ENCODE results near the gene STX1B. TPM values are rescaled to one million over a fixed set of nuclear protein-coding genes. Genes with fewer than 3 reads are reported as not detected.

STX1B gene
- total RNA-seq, 3 donors from 2014 or later (not counting 1 experiment from before 2014, with no cell fraction given), result 0.14 to 1.6 (median 0.32) TPM

GRCh38 chr16:30951193-30951592 lies 59.2 kb downstream of the STX1B start:
- Histone ChIP-seq H3K27me3 (ENCODE audit: control insufficient read depth, insufficient read depth, low read length) (no peaks in the 10 kb centered on the region), H3K27ac (ENCODE audit: low read length) (no peak overlapping the region), H3K4me3 (ENCODE audit: low read length) (no peak overlapping the region), H3K36me3 (ENCODE audit: control insufficient read depth, insufficient read depth, low read length) (no peaks in the 10 kb centered on the region), H3K4me1 (ENCODE audit: control insufficient read depth, insufficient read depth, low read length) (peaks cover 32% of the 10 kb centered on the region), H3K9me3 (ENCODE audit: control insufficient read depth, insufficient read depth, low read length) (no peaks in the 10 kb centered on the region)
- H3K9me3 Mint-ChIP-seq, result no peaks in the 10 kb centered on the region
- peak overlapping the region in 1 of 2 donors; percentile 44 for H3K27ac Mint-ChIP-seq
- H3K4me1 Mint-ChIP-seq, result peaks cover 13 to 28% of the 10 kb centered on the region in 2 donors
- no peaks in the 10 kb centered on the region for H3K27me3 Mint-ChIP-seq (ENCODE audit: low read depth in 2 of 2)
- H3K36me3 Mint-ChIP-seq, result no peaks in the 10 kb centered on the region
- DNase-seq (no peak), ATAC-seq (no peak)
- WGBS (ENCODE audit: insufficient coverage), result 75% methylated on average over 1 of the region's 1 CpG
- intact Hi-C loops (cut with micrococcal nuclease), result no loop called here
- H3K4me3 Mint-ChIP-seq, result peak overlapping the region; percentile 49
- no peak for TF ChIP-seq CTCF (IDR thresholded peaks at IDR 0.05)

- Mint-ChIP-seq H3K9me3 (no peaks in the 10 kb centered on the region), H3K4me1 (peaks cover 10 to 28% of the 10 kb centered on the region in 2 donors), H3K27me3 (ENCODE audit: low read depth in 2 of 2) (no peaks in the 10 kb centered on the region), H3K27ac (peak overlapping the region; percentile 60 to 88), H3K36me3 (no peaks in the 10 kb centered on the region), H3K4me3 (peak overlapping the region; percentile 92)
- Histone ChIP-seq H3K27me3 (ENCODE audit: control insufficient read depth, insufficient read depth, low read length) (no peaks in the 10 kb centered on the region), H3K4me1 (ENCODE audit: control insufficient read depth, insufficient read depth, low read length) (peaks cover 32% of the 10 kb centered on the region), H3K36me3 (ENCODE audit: control insufficient read depth, insufficient read depth, low read length) (no peaks in the 10 kb centered on the region), H3K9me3 (ENCODE audit: control insufficient read depth, insufficient read depth, low read length) (no peaks in the 10 kb centered on the region), H3K27ac (ENCODE audit: low read length) (peak overlapping the region; percentile 71), H3K4me3 (ENCODE audit: low read length) (peak overlapping the region; percentile 74)
- no peak for TF ChIP-seq CTCF (IDR thresholded peaks at IDR 0.05)
- ATAC-seq (no peak), DNase-seq (no peak)
- 87% methylated on average over 5 of the region's 8 CpGs for WGBS (ENCODE audit: insufficient coverage)
- intact Hi-C loops (cut with micrococcal nuclease), result no loop called here
These were observed 59.8 kb downstream of the STX1B start for GRCh38 chr16:30950516-30951065.

GRCh38 chr16:30949650-30950515 lies 60.6 kb downstream of the STX1B start:
- no peaks in the 10 kb centered on the region for H3K36me3 ChIP-seq (ENCODE audit: control insufficient read depth, insufficient read depth, low read length)
- 3% methylated on average over 21 of the region's 21 CpGs for WGBS (ENCODE audit: insufficient coverage)
- peaks cover 32% of the 10 kb centered on the region for H3K4me1 ChIP-seq (ENCODE audit: control insufficient read depth, insufficient read depth, low read length)
- Mint-ChIP-seq H3K36me3 (no peaks in the 10 kb centered on the region), H3K9me3 (no peaks in the 10 kb centered on the region), H3K4me1 (peaks cover 10 to 28% of the 10 kb centered on the region in 2 donors), H3K4me3 (peak overlapping the region; percentile 92), H3K27ac (peak overlapping the region; percentile 60 to 88), H3K27me3 (ENCODE audit: low read depth in 2 of 2) (no peaks in the 10 kb centered on the region)
- no peaks in the 10 kb centered on the region for H3K9me3 ChIP-seq (ENCODE audit: control insufficient read depth, insufficient read depth, low read length)
- DNase-seq (peak in 1 of 2 donors; percentile 49), ATAC-seq (peak; percentile 39 to 47 (median 45))
- intact Hi-C loops (cut with micrococcal nuclease), result no loop called here
- TF ChIP-seq CTCF (IDR thresholded peaks at IDR 0.05), result no peak
- no peaks in the 10 kb centered on the region for H3K27me3 ChIP-seq (ENCODE audit: control insufficient read depth, insufficient read depth, low read length)
- peak overlapping the region; percentile 71 for H3K27ac ChIP-seq (ENCODE audit: low read length)
- H3K4me3 ChIP-seq (ENCODE audit: low read length), result peak overlapping the region; percentile 74
